22Rv1 (cell line): ENCODE data around the gene FUZ.

Source experiments
- H3K27ac ChIP-seq: fragments of 450-650 bp; 2 replicates; pipeline ENCODE4 v1.5.1; 2017
- ZFX ChIP-seq: fragments of 450-650 bp; IDR thresholded peaks from 2 replicates; pipeline ENCODE4 v1.6.1; 2017; ENCODE audit warnings: antibody characterized with exemption, borderline replicate concordance
- TF ChIP-seq, protein P1 (sequence below): fragments of 450-650 bp; IDR thresholded peaks from 2 replicates; pipeline ENCODE4 v1.5.1; 2017; ENCODE audit warnings: mild to moderate bottlenecking

Gene FUZ

DNA sequence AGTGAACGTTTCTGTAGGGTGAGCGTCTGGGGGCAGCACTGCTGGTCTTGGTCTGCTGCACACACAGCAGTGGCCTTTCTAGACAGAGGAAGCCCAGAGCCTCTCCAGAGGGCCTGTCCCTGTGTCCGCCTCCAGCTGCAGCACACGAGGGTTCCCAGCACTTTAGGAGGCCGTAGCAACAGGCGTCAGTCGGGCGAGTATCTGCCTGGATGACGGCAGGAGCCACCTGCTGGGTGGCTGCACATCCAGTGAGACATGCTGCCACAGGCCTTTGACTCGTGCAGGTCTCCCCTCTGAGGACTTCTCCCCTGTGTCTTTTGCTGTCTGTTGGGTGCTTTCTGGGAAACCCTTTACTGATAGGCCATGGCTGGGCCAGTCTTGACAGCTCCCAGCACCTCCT lies 24.2 kb downstream of the FUZ start:
- H3K27ac ChIP-seq = no peak overlapping the region
- no peak for TF ChIP-seq ZFX
- TF ChIP-seq, protein P1, sequence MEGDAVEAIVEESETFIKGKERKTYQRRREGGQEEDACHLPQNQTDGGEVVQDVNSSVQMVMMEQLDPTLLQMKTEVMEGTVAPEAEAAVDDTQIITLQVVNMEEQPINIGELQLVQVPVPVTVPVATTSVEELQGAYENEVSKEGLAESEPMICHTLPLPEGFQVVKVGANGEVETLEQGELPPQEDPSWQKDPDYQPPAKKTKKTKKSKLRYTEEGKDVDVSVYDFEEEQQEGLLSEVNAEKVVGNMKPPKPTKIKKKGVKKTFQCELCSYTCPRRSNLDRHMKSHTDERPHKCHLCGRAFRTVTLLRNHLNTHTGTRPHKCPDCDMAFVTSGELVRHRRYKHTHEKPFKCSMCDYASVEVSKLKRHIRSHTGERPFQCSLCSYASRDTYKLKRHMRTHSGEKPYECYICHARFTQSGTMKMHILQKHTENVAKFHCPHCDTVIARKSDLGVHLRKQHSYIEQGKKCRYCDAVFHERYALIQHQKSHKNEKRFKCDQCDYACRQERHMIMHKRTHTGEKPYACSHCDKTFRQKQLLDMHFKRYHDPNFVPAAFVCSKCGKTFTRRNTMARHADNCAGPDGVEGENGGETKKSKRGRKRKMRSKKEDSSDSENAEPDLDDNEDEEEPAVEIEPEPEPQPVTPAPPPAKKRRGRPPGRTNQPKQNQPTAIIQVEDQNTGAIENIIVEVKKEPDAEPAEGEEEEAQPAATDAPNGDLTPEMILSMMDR = no peak

DNA sequence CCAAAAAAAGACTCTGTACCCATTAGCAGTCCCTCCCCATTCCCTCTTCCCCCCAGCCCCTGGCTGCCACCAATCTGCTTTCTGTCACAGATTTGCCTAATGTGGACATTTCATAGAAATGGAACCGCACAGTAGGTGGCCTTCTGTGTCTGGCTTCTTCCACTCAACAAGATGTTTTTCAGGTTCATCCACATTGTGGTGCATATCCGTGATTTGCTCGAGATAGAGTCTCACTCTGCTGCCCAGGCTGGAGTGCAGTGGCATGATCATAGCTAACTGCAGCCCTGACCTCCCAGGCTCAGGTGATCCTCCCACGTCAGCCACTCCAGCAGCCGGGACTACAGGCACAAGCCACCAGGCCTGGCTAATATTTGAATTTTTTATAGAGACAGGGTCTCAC lies 25.3 kb downstream of the FUZ start:
- no peak overlapping the region for H3K27ac ChIP-seq
- TF ChIP-seq, protein P1 = no peak
- no peak for TF ChIP-seq ZFX

DNA sequence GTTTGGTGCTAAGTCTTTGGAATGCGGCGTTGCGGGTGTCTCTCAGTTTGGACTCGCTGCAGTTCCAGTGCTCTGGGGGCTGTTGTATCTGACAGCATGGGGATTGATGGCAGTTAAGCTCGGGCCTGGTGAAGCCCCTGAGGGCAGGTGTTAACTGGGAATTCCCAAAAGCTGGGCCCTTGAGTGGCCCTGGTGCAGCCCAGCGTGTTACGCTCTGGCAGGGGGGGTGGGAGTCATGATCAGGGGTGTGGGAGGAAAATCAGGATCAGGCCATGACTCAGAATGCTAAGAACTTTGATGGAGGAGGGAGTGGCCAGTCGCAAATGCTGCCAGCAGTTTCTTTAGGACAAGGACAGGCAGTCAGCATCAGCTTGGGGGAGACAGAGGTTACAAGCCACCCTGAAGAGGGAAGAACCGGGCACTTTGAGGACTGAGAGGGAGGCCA lies 26.7 kb downstream of the FUZ start:
- TF ChIP-seq, protein P1 = no peak
- no peak for TF ChIP-seq ZFX
- H3K27ac ChIP-seq = no peak overlapping the region

DNA sequence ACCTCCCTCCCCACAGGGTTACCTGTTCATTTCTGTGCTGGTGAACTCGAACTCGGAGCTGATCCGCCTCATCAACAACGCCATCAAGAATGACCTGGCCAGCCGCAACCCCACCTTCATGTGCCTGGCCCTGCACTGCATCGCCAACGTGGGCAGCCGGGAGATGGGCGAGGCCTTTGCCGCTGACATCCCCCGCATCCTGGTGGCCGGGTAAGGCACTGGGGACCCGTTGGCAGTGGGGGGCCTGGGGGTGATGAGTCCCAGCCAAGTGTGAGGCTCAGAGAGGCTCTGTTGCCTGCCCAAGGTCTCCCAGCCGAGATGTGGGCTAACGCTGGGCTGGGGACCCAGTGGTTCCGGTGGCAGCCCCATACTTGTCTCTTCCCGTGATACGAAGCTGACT lies 30.6 kb downstream of the FUZ start:
- TF ChIP-seq ZFX = no peak
- TF ChIP-seq, protein P1 = no peak
- no peak overlapping the region for H3K27ac ChIP-seq

DNA sequence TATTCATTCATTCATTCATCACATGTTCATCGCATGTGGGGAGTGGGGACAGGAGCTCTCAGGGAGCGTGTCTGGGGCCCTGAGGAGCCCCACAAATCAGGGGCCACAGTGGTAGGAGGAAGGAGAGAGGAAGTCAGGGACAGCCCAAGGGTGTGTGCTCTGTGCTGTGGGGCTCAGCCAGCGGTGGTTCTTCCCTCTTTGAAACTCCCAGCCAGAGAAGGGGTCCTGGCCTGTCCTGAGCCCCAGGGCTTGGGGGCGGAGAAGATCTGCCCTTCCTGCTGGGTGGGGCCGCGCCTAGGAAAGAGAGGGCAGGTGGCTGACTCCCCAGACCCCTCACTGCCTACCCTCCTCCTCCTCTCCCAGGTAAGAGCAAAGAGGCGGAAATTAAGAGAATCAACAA lies 31.7 kb downstream of the FUZ start:
- no peak overlapping the region for H3K27ac ChIP-seq
- TF ChIP-seq, protein P1 = no peak
- TF ChIP-seq ZFX = no peak

DNA sequence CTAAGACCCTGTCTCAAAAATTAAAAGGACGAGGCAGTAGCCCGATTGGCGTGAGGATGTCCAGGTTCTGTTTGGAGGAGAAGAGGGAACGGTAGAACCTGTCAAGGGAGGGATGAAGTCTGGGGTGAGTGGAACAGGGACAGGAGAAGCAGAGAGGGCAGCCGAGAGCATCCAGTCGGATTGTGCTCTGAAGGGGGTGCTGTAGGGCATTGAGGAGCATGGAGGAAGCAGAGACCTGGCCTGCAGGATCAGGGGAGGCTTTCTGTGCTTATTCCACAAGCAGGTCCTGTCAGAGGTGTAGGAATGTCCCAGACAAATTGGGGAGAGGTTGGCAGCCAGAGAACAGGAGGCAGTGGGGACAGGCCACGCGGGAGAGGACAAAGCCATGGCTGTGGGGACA lies 32.2 kb downstream of the FUZ start:
- H3K27ac ChIP-seq = no peak overlapping the region
- no peak for TF ChIP-seq ZFX
- TF ChIP-seq, protein P1 = no peak

DNA sequence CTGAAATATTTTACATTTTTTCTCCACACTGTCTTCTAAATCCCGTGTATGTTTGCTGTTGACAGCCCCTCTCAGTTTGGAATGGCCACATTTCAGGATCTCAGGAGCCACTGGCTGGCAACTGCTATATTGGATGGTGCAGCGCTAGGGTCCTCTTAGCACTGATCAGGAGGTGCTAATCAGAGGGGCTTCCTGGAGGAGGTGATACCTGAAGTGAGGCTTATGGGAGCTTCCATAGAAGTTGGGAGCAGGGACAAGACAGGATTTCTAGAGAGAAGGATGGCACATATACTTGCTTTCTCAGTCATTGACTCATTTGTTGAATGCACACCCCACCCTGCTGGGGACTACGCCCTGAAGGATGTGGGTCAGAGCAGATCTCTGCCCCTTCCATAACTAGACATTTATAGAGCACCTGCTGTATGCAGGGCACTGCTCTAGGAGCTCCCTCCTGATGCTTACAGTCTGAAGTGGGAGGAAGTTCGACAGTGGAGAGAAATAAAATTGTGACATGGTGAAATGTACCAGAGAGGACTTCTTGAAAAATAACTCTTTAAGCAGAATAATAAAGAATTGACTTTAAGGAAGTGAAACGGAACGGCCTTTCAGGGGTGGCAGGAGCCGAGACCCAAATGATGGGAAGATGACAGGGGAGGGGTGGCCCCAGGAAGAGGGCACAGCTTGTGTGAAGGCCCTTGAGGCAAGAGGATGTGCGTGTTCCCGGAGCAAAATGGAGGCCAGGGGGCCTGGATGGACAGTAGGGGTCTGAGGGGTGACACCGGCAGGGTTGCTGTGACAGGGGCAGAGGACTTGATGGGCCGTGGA lies 33.1 kb downstream of the FUZ start:
- H3K27ac ChIP-seq = no peak overlapping the region
- TF ChIP-seq ZFX = no peak
- TF ChIP-seq, protein P1 = no peak
